Right lobe of liver (tissue), 6 donors: Measurements from ENCODE around the gene TEX35. TPM values are rescaled to one million over a fixed set of nuclear protein-coding genes. Genes with fewer than 3 reads are reported as not detected.

Experiments
- ATAC-seq, 4 donors: fragments of 200-7000 bp; cut with Tn5 transposase; one replicate each; pipeline ENCODE4 v1.9.1; 2020; ENCODE audit warnings: mild to moderate bottlenecking in 4 of 4, moderate library complexity in 4 of 4
- DNase-seq, 3 donors: peaks; one replicate each; pipeline ENCODE4 v3.0.0-alpha.2; 2020
- H3K27ac ChIP-seq, 3 donors: fragments of 200-600 bp; one replicate each; pipeline ENCODE4 v1.8.0; 2022
- H3K27me3 ChIP-seq, 2 donors: fragments of 200-600 bp; one replicate each; pipeline ENCODE4 v1.8.0; 2022
- H3K36me3 ChIP-seq, 4 donors: fragments of 200-600 bp; sonication (generic) in 1 of 4; one replicate each; pipeline versions ENCODE4 v1.5.1 to v1.8.0; 2017 to 2022; ENCODE audit warnings: control low read depth in 1 of 4
- H3K4me1 ChIP-seq, 4 donors: fragments of 200-600 bp; sonication (generic) in 1 of 4; one replicate each; pipeline versions ENCODE4 v1.5.1 to v1.8.0; 2017 to 2022; ENCODE audit warnings: control low read depth in 1 of 4
- H3K4me3 ChIP-seq, 3 donors: fragments of 200-600 bp; one replicate each; pipeline ENCODE4 v1.8.0; 2022
- H3K9me3 ChIP-seq, 4 donors: fragments of 200-600 bp; sonication (generic) in 1 of 4; one replicate each; pipeline versions ENCODE4 v1.5.1 to v1.8.0; 2017 to 2022; ENCODE audit warnings: control low read depth in 1 of 4
- CTCF ChIP-seq, 4 donors: fragments of 200-600 bp in 3 of 4; fragments of 450-650 bp in 1 of 4; IDR thresholded peaks; one replicate each; pipeline versions ENCODE4 v1.5.1 to v1.8.0; 2016 to 2022; ENCODE audit warnings: antibody characterized with exemption in 4 of 4, mild to moderate bottlenecking in 2 of 4
- POLR2A ChIP-seq: fragments of 450-650 bp; IDR thresholded peaks from one replicate; pipeline ENCODE4 v1.6.1; 2017; ENCODE audit warnings: antibody characterized with exemption, mild to moderate bottlenecking
- WGBS: methylation state at CpG from one replicate; pipeline ENCODE4 v1.1.6; 2018; ENCODE audit warnings: low coverage, low lambda C conversion rate; ENCODE audit not compliant: insufficient coverage; ENCODE audit errors: missing lambda C conversion rate; 5-methylcytosine and 5-hydroxymethylcytosine counted together
- intact Hi-C, 2 donors: fragments of 100-400 bp; cut with DNase I; formaldehyde crosslinking; loops; one replicate each; pipeline versions ENCODE4 v1.11.2 to v1.14.1; 2022
- total RNA-seq, 6 experiments: library from RNA; depleted of rRNA in 2 of 6; stranded (reverse); fragments of >200 nt in 2 of 6; fragmentation: NEBNext Ultra II Directional in 3 of 6; extraction: Animal tissue kit (Norgen Biotek cat#: 25700) in 3 of 6; gene quantifications; one replicate each; pipeline versions ENCODE4 v1.1.0 to v1.2.4, GENCODE V29; 2016 to 2023
- donor health status: DM: no; HTN: yes; CAD: no.
- donor health status: DM: no; HTN: no; CAD: no.
- donor health status: DM: no; HTN: no; CAD: no.
- donor health status: DM: no; HTN: yes; CAD: no.
- donor health status: DM: no; HTN: yes; CAD: no.

The TEX35 gene
- total RNA-seq, 6 experiments from 2014 or later = not detected

DNA sequence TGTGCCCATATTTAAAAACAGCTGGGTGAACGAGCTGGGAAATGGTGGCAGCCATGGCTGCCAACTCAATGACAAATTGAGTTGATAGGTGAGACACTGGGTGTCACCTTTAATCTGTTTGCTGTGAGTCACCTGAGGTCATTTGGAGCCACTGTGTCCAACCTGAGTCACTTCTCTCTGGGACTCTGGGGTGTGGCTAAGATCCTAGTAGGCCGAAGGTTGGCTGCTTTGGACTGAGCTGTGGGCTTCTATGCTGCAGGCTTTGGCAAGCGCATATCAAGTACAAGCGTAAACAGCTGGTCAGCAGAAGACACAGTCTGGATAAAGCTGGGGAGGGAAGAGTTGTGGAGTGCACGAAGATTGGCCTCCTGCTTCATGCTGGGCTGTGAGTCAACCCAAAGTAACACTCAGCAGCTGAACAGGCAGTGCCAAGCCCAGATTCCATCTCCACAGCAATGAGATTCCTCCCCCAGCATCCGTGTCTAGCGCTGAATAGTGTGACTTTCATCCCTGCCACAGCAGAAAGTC is 24.0 kb downstream of the TEX35 start:
- peak overlapping the region; percentile 56 to 87 (median 85) for H3K27ac ChIP-seq
- WGBS = 20% methylated on average over 4 of the region's 7 CpGs
- TF ChIP-seq CTCF (IDR thresholded peaks at IDR 0.05) = no peak
- TF ChIP-seq POLR2A = no peak
- H3K27me3 ChIP-seq = no peaks in the 10 kb centered on the region
- DNase-seq = peak; percentile 74 to 92 (median 86)
- peaks cover 0 to 21% (median 7%) of the 10 kb centered on the region in 4 donors for H3K4me1 ChIP-seq
- intact Hi-C loops = no loop called here
- H3K4me3 ChIP-seq = peak overlapping the region in 2 of 3 donors; percentile 8 to 9
- ATAC-seq = peak; percentile 88 to 89 (median 88)
- no peaks in the 10 kb centered on the region for H3K36me3 ChIP-seq
- no peaks in the 10 kb centered on the region for H3K9me3 ChIP-seq

DNA sequence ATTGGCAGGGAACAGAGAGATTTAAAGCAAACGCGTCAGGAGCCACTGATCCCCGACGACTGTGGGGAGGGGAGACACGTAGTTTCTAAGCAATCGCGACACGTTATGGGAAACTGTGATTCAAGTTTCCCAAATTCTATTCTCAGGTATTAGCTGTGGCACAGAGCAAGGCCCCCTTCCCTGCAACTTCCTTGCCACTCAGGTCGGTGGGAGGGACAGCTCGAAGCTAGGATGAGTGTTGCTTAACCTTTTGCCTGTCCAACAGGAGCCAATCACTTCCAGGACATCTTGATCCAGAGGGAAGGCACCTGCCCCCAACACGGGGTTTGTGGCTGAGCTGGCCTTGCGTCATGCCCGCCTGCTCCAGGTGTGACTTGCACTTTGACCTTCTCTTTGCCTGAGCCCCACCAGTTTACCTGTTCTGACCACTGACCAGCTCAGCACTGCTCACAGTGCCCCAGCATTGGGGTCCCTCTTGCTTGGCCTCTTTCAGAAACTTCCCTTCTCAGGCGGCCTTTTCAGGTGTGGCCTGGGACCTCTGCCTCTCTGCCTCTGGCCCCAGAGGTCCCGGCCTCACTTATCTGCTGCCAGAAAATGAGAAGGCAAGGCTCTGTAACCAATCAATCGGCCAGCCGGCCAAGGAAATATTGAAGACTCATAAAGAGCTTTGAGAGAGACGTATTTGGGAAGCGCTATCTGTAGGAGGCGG is 24.6 kb downstream of the TEX35 start:
- Histone ChIP-seq H3K9me3 (no peaks in the 10 kb centered on the region), H3K4me1 (peaks cover 0 to 21% (median 7%) of the 10 kb centered on the region in 4 donors), H3K27ac (peak overlapping the region; percentile 56 to 87 (median 85)), H3K27me3 (no peaks in the 10 kb centered on the region), H3K4me3 (peak overlapping the region in 2 of 3 donors; percentile 8 to 9), H3K36me3 (no peaks in the 10 kb centered on the region)
- ATAC-seq = peak; percentile 36 to 60 (median 47)
- 54% methylated on average over 15 of the region's 20 CpGs for WGBS
- intact Hi-C loops = no loop called here
- DNase-seq = peak; percentile 66 to 85 (median 80)
- TF ChIP-seq POLR2A = no peak
- TF ChIP-seq CTCF (IDR thresholded peaks at IDR 0.05) = no peak

GRCh38 chr1:178538192-178538916 is 25.4 kb downstream of the TEX35 start:
- WGBS = 60% methylated on average over 4 of the region's 9 CpGs
- peak overlapping the region in 1 of 3 donors; percentile 85 for H3K27ac ChIP-seq
- H3K9me3 ChIP-seq = no peaks in the 10 kb centered on the region
- no peaks in the 10 kb centered on the region for H3K27me3 ChIP-seq
- no peak for TF ChIP-seq CTCF (IDR thresholded peaks at IDR 0.05)
- no peak for TF ChIP-seq POLR2A
- no peaks in the 10 kb centered on the region for H3K36me3 ChIP-seq
- intact Hi-C loops = no loop called here
- no peak for ATAC-seq
- no peak for DNase-seq
- H3K4me1 ChIP-seq = peaks cover 0 to 25% (median 7%) of the 10 kb centered on the region in 4 donors
- no peak overlapping the region for H3K4me3 ChIP-seq

GRCh38 chr1:178539291-178539690 is 26.4 kb downstream of the TEX35 start:
- DNase-seq (no peak), ATAC-seq (no peak)
- Histone ChIP-seq H3K27me3 (no peaks in the 10 kb centered on the region), H3K27ac (no peak overlapping the region), H3K4me1 (peaks cover 0 to 33% (median 10%) of the 10 kb centered on the region in 4 donors), H3K4me3 (no peak overlapping the region), H3K9me3 (no peaks in the 10 kb centered on the region), H3K36me3 (no peaks in the 10 kb centered on the region)
- TF ChIP-seq CTCF (IDR thresholded peaks at IDR 0.05) = no peak
- TF ChIP-seq POLR2A = no peak
- intact Hi-C loops = no loop called here
- WGBS = 84% methylated on average over 7 of the region's 7 CpGs
